GM12878 (cell line): ENCODE data around the gene OPCML. TPM values are rescaled to one million over a fixed set of nuclear protein-coding genes. Genes with fewer than 3 reads are reported as not detected.

Experiments used
- ATAC-seq: fragments of 200-7000 bp; cut with Tn5 transposase; 3 replicates; pipeline ENCODE4 v1.9.1; 2020; ENCODE audit warnings: mild to moderate bottlenecking, moderate library complexity
- BruUV-seq: library from RNA; stranded (reverse); fragments of 400-500 nt; replicated peaks from 2 replicates; lab custom pipeline; 2021; lab: Mats Ljungman, UMichigan
- CTCF ChIA-PET: fragments of 300-600 bp; sonication (Branson Sonifier 250); formaldehyde crosslinking; extraction: SDS; loops from one replicate; lab custom pipeline; 2021; ENCODE audit warnings: inconsistent platforms; lab: Yijun Ruan, JAX
- POLR2A ChIA-PET: fragments of 350-600 bp; formaldehyde crosslinking; extraction: SDS; loops from one replicate; lab custom pipeline; 2021; ENCODE audit warnings: inconsistent platforms; lab: Charles Lee
- RAD21 ChIA-PET: fragments of 300-600 bp; sonication (Branson Sonifier 250); formaldehyde crosslinking; loops from one replicate; lab custom pipeline; 2023; ENCODE audit warnings: antibody characterized with exemption; ENCODE audit not compliant: unreplicated experiment; lab: Charles Lee
- SMC1A ChIA-PET: fragments of 300-600 bp; sonication (Branson Sonifier 250); formaldehyde crosslinking; loops from one replicate; lab custom pipeline; 2023; ENCODE audit not compliant: unreplicated experiment, uncharacterized antibody; lab: Charles Lee
- DNase-seq: peaks from one replicate; pipeline ENCODE4 v3.0.0-alpha.2; 2011; ENCODE audit warnings: low read depth, low spot score
- FAIRE-seq: peaks from 3 replicates; lab custom pipeline; 2011; peaks lifted over from hg19 to GRCh38; lab: Jason Lieb, UNC
- H2AFZ ChIP-seq: 2 replicates; pipeline ENCODE4 v1.6.0; 2011; ENCODE audit warnings: low read depth, low read length, control low read depth; ENCODE audit not compliant: control insufficient read depth
- H3K27ac ChIP-seq: 2 replicates; pipeline ENCODE4 v1.5.1; 2011; ENCODE audit warnings: control low read depth; ENCODE audit not compliant: control insufficient read depth, insufficient read depth
- H3K27me3 ChIP-seq, 2 experiments: replicated peaks in 1 of 2; 2 replicates each; pipeline versions ENCODE4 v1.6.0 to v1.6.1; 2011; ENCODE audit warnings: low read length in 1 of 2; ENCODE audit not compliant: control insufficient read depth in 2 of 2, insufficient read depth in 2 of 2
- H3K36me3 ChIP-seq, 2 experiments: 2 replicates each; pipeline ENCODE4 v1.5.1; 2011; ENCODE audit warnings: low read length in 1 of 2; ENCODE audit not compliant: control insufficient read depth in 2 of 2, insufficient read depth in 2 of 2
- H3K4me1 ChIP-seq: 2 replicates; pipeline ENCODE4 v1.6.1; 2011; ENCODE audit warnings: mild to moderate bottlenecking, low read length, moderate library complexity, mixed read lengths; ENCODE audit not compliant: control insufficient read depth, insufficient read depth
- H3K4me2 ChIP-seq: 2 replicates; pipeline ENCODE4 v1.6.0; 2011; ENCODE audit warnings: control low read depth; ENCODE audit not compliant: control insufficient read depth, insufficient read depth
- H3K4me3 ChIP-seq: fragments of 200-600 bp; sonication (generic); 2 replicates; pipeline ENCODE4 v1.5.1; 2016
- H3K79me2 ChIP-seq: 2 replicates; pipeline ENCODE4 v1.6.0; 2011; ENCODE audit warnings: low read length; ENCODE audit not compliant: control insufficient read depth, insufficient read depth
- H3K9ac ChIP-seq: 2 replicates; pipeline ENCODE4 v1.8.0; 2011; ENCODE audit warnings: low read length, control low read depth, mixed read lengths; ENCODE audit not compliant: control insufficient read depth, insufficient read depth
- H3K9me3 ChIP-seq: replicated peaks from 3 replicates; pipeline ENCODE4 v1.5.1; 2011; ENCODE audit warnings: mild to moderate bottlenecking, low read length; ENCODE audit not compliant: control insufficient read depth, insufficient read depth
- H4K20me1 ChIP-seq: 2 replicates; pipeline ENCODE4 v1.6.0; 2011; ENCODE audit not compliant: control insufficient read depth, insufficient read depth
- CBX3 ChIP-seq: fragments of 200-600 bp; sonication (generic); IDR thresholded peaks from 2 replicates; pipeline ENCODE4 v1.6.1; 2016; ENCODE audit warnings: low read depth, borderline replicate concordance
- HDAC6 ChIP-seq: fragments of 200-600 bp; sonication (generic); IDR thresholded peaks from one replicate; pipeline ENCODE4 v1.8.0; 2017; ENCODE audit warnings: antibody characterized with exemption; ENCODE audit not compliant: unreplicated experiment
- MEF2A ChIP-seq: IDR thresholded peaks from 2 replicates; pipeline ENCODE4 v1.6.1; 2011; ENCODE audit warnings: low read depth, mild to moderate bottlenecking, low read length, moderate library complexity; ENCODE audit not compliant: insufficient read depth
- MTA2 ChIP-seq: fragments of 450-650 bp; IDR thresholded peaks from 2 replicates; pipeline ENCODE4 v1.6.1; 2016; ENCODE audit warnings: low read depth, mild to moderate bottlenecking, moderate library complexity
- POU2F2 ChIP-seq: IDR thresholded peaks from 3 replicates; pipeline ENCODE4 v1.6.1; 2011; ENCODE audit warnings: low read depth, mild to moderate bottlenecking, low read length, borderline replicate concordance
- RUNX3 ChIP-seq: IDR thresholded peaks from 2 replicates; pipeline ENCODE4 v1.6.1; 2012; ENCODE audit warnings: low read length, inconsistent platforms
- SIX5 ChIP-seq: IDR thresholded peaks from 2 replicates; pipeline ENCODE4 v1.6.1; 2011; ENCODE audit warnings: mild to moderate bottlenecking, low read depth, low read length, moderate library complexity; ENCODE audit not compliant: severe bottlenecking
- SPI1 ChIP-seq: IDR thresholded peaks from 2 replicates; pipeline ENCODE4 v1.6.1; 2011; ENCODE audit warnings: low read depth, mild to moderate bottlenecking, low read length, moderate library complexity, borderline replicate concordance; ENCODE audit not compliant: insufficient read depth
- SRF ChIP-seq, 2 experiments: IDR thresholded peaks; 2 replicates each; pipeline ENCODE4 v1.6.1; 2011; ENCODE audit warnings: low read depth in 2 of 2, low read length in 2 of 2, mild to moderate bottlenecking in 1 of 2, moderate library complexity in 1 of 2
- ZNF622 ChIP-seq: fragments of 450-650 bp; IDR thresholded peaks from 2 replicates; pipeline ENCODE4 v1.6.1; 2017; ENCODE audit warnings: mild to moderate bottlenecking, inconsistent platforms
- WGBS: methylation state at CpG from one replicate; pipeline ENCODE4 v1.1.6; 2016; ENCODE audit warnings: low lambda C conversion rate; ENCODE audit not compliant: insufficient replicate concordance, insufficient coverage; ENCODE audit errors: missing lambda C conversion rate; 5-methylcytosine and 5-hydroxymethylcytosine counted together
- in situ Hi-C: fragments of 300-500 bp; cut with MboI; formaldehyde crosslinking; loops from 9 replicates; pipeline ENCODE4 v1.14.3; 2018; ENCODE audit warnings: mixed read lengths
- intact Hi-C: fragments of 100-400 bp; cut with micrococcal nuclease; formaldehyde crosslinking; loops from one replicate; pipeline ENCODE4 v1.14.2; 2022; ENCODE audit not compliant: unreplicated experiment
- polyA plus RNA-seq, 11 experiments: library from polyadenylated mRNA; depleted of rRNA in 4 of 11; unstranded in 6 of 11; stranded (reverse) in 5 of 11; fragments of >200 nt; fragmentation: Nextera tagmentation in 4 of 11; fragmentation: Illumina TruSeq in 1 of 11; extraction: Ambion mirVana in 4 of 11; extraction: Trizol in 1 of 11; gene quantifications; 1 replicate in 1 of 11; 2 replicates in 10 of 11; pipeline versions ENCODE4 v1.2.1 to v1.2.3, GENCODE V29; 2011 to 2016; ENCODE audit warnings: inconsistent platforms in 2 of 11, missing spikeins in 2 of 11, low read depth in 1 of 11
- total RNA-seq, 4 experiments: library from RNA; depleted of rRNA in 3 of 4; stranded (reverse); fragments of >200 nt in 3 of 4; fragmentation: Illumina TruSeq in 1 of 4; extraction: Trizol in 1 of 4; gene quantifications; 2 replicates each; pipeline versions ENCODE4 v1.2.1 to v1.2.3, GENCODE V29; 2013 to 2021
- TF ChIP-seq, protein P1 (sequence below): fragments of 450-650 bp; IDR thresholded peaks from 2 replicates; pipeline ENCODE4 v1.6.1; 2018; ENCODE audit warnings: mild to moderate bottlenecking, low read depth, moderate library complexity; ENCODE audit not compliant: partially characterized antibody
- TF ChIP-seq, protein P2 (sequence below): IDR thresholded peaks from 2 replicates; pipeline ENCODE4 v1.6.1; 2011; ENCODE audit warnings: borderline replicate concordance, low read depth, mild to moderate bottlenecking, moderate library complexity, low read length; ENCODE audit not compliant: insufficient read depth, poor library complexity, severe bottlenecking

The OPCML gene
- total and polyA plus RNA-seq, 10 of the 15 experiments (the other 5 are each of a cell fraction or from before 2014, with no cell fraction given): 0.84 TPM; not detected in 9

DNA sequence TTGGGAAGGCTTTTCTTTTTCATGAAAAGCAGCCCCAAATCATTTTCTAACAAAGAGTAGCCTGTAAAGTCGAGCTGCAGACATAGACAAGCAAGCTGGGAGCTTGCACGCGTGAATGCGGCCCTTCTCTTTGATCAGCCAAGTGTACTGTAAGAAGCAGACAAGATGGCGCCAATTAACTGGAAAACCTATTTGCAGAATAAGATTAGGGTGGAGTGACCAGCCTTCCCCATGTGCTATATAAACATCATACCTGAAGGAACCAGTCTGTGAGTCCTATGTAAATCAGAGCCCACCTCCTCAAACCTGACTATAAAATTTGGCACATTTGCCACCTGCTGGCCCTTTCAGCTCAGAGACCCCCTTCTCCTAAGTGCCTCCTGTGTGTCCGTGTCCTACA is 982.7 kb downstream of the OPCML start:
- no peak for ATAC-seq
- in situ Hi-C loops: no loop called here

More for the DNA sequence above, 982.7 kb downstream of the OPCML start:
- intact Hi-C loops: no loop called here
- FAIRE-seq: no peak
- ChIA-PET POLR2A (no interaction called here), CTCF (no interaction called here), SMC1A (no interaction called here), RAD21 (no interaction called here)
- no peak for DNase-seq
- Histone ChIP-seq H3K9ac (no peak overlapping the region), H3K27ac (no peak overlapping the region), H3K79me2 (no peaks in the 10 kb centered on the region), H3K4me3 (no peak overlapping the region), H3K9me3 (no peaks in the 10 kb centered on the region; the same call in 2 of the 3 replicates), H4K20me1 (no peaks in the 10 kb centered on the region), H3K27me3 (no peaks in the 10 kb centered on the region), H2AFZ (no peak overlapping the region), H3K36me3 (no peaks in the 10 kb centered on the region), H3K4me2 (no peak overlapping the region), H3K4me1 (no peaks in the 10 kb centered on the region)
- TF ChIP-seq, protein P1, sequence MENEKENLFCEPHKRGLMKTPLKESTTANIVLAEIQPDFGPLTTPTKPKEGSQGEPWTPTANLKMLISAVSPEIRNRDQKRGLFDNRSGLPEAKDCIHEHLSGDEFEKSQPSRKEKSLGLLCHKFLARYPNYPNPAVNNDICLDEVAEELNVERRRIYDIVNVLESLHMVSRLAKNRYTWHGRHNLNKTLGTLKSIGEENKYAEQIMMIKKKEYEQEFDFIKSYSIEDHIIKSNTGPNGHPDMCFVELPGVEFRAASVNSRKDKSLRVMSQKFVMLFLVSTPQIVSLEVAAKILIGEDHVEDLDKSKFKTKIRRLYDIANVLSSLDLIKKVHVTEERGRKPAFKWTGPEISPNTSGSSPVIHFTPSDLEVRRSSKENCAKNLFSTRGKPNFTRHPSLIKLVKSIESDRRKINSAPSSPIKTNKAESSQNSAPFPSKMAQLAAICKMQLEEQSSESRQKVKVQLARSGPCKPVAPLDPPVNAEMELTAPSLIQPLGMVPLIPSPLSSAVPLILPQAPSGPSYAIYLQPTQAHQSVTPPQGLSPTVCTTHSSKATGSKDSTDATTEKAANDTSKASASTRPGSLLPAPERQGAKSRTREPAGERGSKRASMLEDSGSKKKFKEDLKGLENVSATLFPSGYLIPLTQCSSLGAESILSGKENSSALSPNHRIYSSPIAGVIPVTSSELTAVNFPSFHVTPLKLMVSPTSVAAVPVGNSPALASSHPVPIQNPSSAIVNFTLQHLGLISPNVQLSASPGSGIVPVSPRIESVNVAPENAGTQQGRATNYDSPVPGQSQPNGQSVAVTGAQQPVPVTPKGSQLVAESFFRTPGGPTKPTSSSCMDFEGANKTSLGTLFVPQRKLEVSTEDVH: no peak
- TF ChIP-seq RUNX3 (no peak), CBX3 (no peak), SRF (IDR thresholded peaks at IDR 0.05; ENCODE audit: low read depth in 2 of 2, low read length in 2 of 2) (no peak), MEF2A (no peak), HDAC6 (no peak), SIX5 (no peak), MTA2 (no peak), SPI1 (no peak), POU2F2 (no peak), ZNF622 (no peak)
- TF ChIP-seq, protein P2, sequence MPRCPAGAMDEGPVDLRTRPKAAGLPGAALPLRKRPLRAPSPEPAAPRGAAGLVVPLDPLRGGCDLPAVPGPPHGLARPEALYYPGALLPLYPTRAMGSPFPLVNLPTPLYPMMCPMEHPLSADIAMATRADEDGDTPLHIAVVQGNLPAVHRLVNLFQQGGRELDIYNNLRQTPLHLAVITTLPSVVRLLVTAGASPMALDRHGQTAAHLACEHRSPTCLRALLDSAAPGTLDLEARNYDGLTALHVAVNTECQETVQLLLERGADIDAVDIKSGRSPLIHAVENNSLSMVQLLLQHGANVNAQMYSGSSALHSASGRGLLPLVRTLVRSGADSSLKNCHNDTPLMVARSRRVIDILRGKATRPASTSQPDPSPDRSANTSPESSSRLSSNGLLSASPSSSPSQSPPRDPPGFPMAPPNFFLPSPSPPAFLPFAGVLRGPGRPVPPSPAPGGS: no peak
- no TSS peak for BruUV-seq
- 34% methylated on average over 6 of the region's 6 CpGs for WGBS
